Hepatocyte (in vitro differentiated cells): ENCODE data around the gene DYNC2LI1. TPM values are rescaled to one million over a fixed set of nuclear protein-coding genes. Genes with fewer than 3 reads are reported as not detected.

ENCODE experiments used
- DNase-seq: peaks from one replicate; pipeline ENCODE4 v3.0.0-alpha.2; 2016; ENCODE audit warnings: low spot score
- H2AFZ ChIP-seq: fragments of 200-600 bp; sonication (generic); 2 replicates; pipeline ENCODE4 v1.6.0; 2016; ENCODE audit warnings: antibody characterized with exemption, mild to moderate bottlenecking
- H3K27ac ChIP-seq: fragments of 200-600 bp; sonication (generic); 2 replicates; pipeline ENCODE4 v1.5.1; 2016; ENCODE audit warnings: mild to moderate bottlenecking
- H3K27me3 ChIP-seq: fragments of 200-600 bp; sonication (generic); 2 replicates; pipeline ENCODE4 v1.6.1; 2016
- H3K36me3 ChIP-seq: fragments of 200-600 bp; sonication (generic); replicated peaks from 2 replicates; pipeline ENCODE4 v1.5.1; 2016; ENCODE audit warnings: low read depth; ENCODE audit not compliant: insufficient read depth
- H3K4me1 ChIP-seq: fragments of 200-600 bp; sonication (generic); 2 replicates; pipeline ENCODE4 v1.5.1; 2016; ENCODE audit warnings: mild to moderate bottlenecking, moderate library complexity; ENCODE audit not compliant: insufficient read depth
- H3K4me2 ChIP-seq: fragments of 200-600 bp; sonication (generic); 2 replicates; pipeline ENCODE4 v1.6.0; 2016
- H3K4me3 ChIP-seq: fragments of 200-600 bp; sonication (generic); 2 replicates; pipeline ENCODE4 v1.5.1; 2016; ENCODE audit warnings: mild to moderate bottlenecking
- H3K79me2 ChIP-seq: fragments of 200-600 bp; sonication (generic); 2 replicates; pipeline ENCODE4 v1.6.0; 2017; ENCODE audit warnings: mild to moderate bottlenecking
- H3K9me2 ChIP-seq: fragments of 200-600 bp; sonication (generic); replicated peaks from 2 replicates; pipeline ENCODE4 v1.6.0; 2017; ENCODE audit warnings: mild to moderate bottlenecking; ENCODE audit not compliant: insufficient read depth
- H3K9me3 ChIP-seq: fragments of 200-600 bp; sonication (generic); 2 replicates; pipeline ENCODE4 v1.5.1; 2016; ENCODE audit warnings: low read depth, mild to moderate bottlenecking
- H4K20me1 ChIP-seq: fragments of 200-600 bp; sonication (generic); 2 replicates; pipeline ENCODE4 v1.6.0; 2016; ENCODE audit warnings: mild to moderate bottlenecking; ENCODE audit not compliant: insufficient read depth, poor library complexity, severe bottlenecking
- EZH2 ChIP-seq: fragments of 200-600 bp; sonication (generic); IDR thresholded peaks from 2 replicates; pipeline ENCODE4 v1.6.1; 2016; ENCODE audit warnings: antibody characterized with exemption, mild to moderate bottlenecking, borderline replicate concordance
- EZH2phosphoT487 ChIP-seq: fragments of 200-600 bp; sonication (generic); IDR thresholded peaks from one replicate; pipeline ENCODE4 v1.6.1; 2018; ENCODE audit warnings: antibody characterized with exemption, mild to moderate bottlenecking, low read depth, moderate library complexity; ENCODE audit not compliant: unreplicated experiment, severe bottlenecking
- WGBS: methylation state at CpG from one replicate; pipeline ENCODE4 v1.1.6; 2016; ENCODE audit warnings: low lambda C conversion rate; ENCODE audit errors: missing lambda C conversion rate; 5-methylcytosine and 5-hydroxymethylcytosine counted together
- polyA plus RNA-seq: library from polyadenylated mRNA; unstranded; fragments of >200 nt; fragmentation: Nextera tagmentation; extraction: Ambion mirVana; gene quantifications from 2 replicates; pipeline ENCODE4 v1.2.1, GENCODE V29; 2016
- total RNA-seq: library from RNA; depleted of rRNA; stranded (reverse); fragments of >200 nt; gene quantifications from 2 replicates; pipeline ENCODE4 v1.2.3, GENCODE V29; 2014
- TF ChIP-seq, protein P1 (sequence below): fragments of 200-600 bp; sonication (generic); IDR thresholded peaks from 2 replicates; pipeline ENCODE4 v1.5.1; 2016; ENCODE audit warnings: antibody characterized with exemption, mild to moderate bottlenecking; ENCODE audit not compliant: poor library complexity

Gene DYNC2LI1
- total and polyA plus RNA-seq, 2 experiments from 2014 or later = 22.7 to 40.4 TPM

DNA sequence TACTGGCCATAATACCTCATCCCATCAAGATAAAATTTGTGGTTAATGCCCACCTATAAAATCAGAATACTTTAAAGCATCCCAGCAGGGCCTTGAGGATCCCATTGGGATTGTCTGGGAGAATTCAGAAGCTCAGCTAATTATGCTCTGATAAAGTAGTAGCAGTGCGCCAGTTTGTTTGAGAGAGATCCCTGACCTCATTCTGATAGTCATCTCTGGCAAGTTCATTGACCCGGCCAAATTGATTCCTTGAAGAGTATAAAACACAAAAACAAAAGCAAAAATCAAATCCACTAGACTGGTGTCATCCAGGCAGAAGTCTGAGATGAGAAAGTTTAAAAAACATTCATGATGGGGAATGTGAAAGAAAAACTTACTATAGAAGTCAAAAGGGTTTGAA, 50.7 kb downstream of the DYNC2LI1 start:
- Histone ChIP-seq H3K4me2 (no peak overlapping the region), H3K4me3 (no peak overlapping the region), H3K9me3 (no peaks in the 10 kb centered on the region), H3K27ac (no peak overlapping the region), H3K79me2 (no peaks in the 10 kb centered on the region), H2AFZ (no peak overlapping the region), H3K27me3 (peaks cover under 1% of the 10 kb centered on the region), H4K20me1 (no peaks in the 10 kb centered on the region), H3K4me1 (no peaks in the 10 kb centered on the region), H3K9me2 (no peaks in the 10 kb centered on the region), H3K36me3 (no peaks in the 10 kb centered on the region)
- no peak for DNase-seq
- 85% methylated on average over 2 of the region's 2 CpGs for WGBS
- TF ChIP-seq EZH2phosphoT487 = no peak
- TF ChIP-seq EZH2 = no peak
- TF ChIP-seq, protein P1, sequence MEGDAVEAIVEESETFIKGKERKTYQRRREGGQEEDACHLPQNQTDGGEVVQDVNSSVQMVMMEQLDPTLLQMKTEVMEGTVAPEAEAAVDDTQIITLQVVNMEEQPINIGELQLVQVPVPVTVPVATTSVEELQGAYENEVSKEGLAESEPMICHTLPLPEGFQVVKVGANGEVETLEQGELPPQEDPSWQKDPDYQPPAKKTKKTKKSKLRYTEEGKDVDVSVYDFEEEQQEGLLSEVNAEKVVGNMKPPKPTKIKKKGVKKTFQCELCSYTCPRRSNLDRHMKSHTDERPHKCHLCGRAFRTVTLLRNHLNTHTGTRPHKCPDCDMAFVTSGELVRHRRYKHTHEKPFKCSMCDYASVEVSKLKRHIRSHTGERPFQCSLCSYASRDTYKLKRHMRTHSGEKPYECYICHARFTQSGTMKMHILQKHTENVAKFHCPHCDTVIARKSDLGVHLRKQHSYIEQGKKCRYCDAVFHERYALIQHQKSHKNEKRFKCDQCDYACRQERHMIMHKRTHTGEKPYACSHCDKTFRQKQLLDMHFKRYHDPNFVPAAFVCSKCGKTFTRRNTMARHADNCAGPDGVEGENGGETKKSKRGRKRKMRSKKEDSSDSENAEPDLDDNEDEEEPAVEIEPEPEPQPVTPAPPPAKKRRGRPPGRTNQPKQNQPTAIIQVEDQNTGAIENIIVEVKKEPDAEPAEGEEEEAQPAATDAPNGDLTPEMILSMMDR = no peak

DNA sequence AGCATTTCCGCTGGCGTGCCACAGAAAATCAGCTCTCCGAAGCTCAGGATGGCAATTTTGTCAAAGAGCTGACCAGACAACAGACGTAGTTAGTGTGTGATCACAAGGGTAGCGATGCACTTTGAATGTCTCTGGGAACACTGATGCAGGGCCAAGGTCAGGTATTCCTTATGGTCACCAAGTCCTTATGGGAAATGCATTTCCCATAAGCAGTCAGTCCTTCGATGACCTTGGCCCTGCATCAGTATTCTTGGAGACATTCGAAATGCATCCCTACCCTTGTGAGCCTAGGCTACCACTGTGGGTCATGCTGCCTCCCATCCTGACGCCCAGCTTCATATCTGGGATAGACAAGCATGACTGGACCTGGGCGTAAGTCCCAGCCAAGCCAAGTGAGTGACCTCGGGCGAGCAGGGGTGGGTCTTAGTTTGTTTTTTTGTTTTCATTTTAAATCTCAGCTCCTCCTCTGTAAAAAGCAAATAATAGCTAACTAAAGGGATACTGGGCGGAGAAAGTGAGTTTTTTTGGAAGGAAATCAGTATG, 51.2 kb downstream of the DYNC2LI1 start:
- WGBS = 91% methylated on average over 12 of the region's 12 CpGs
- H3K36me3 ChIP-seq = no peaks in the 10 kb centered on the region
- H3K4me3 ChIP-seq = no peak overlapping the region
- H4K20me1 ChIP-seq = no peaks in the 10 kb centered on the region
- H3K27me3 ChIP-seq = peaks cover 6% of the 10 kb centered on the region
- no peak overlapping the region for H3K27ac ChIP-seq
- TF ChIP-seq, protein P1 = no peak
- TF ChIP-seq EZH2 (no peak), EZH2phosphoT487 (no peak)
- H2AFZ ChIP-seq = no peak overlapping the region
- H3K4me1 ChIP-seq = no peaks in the 10 kb centered on the region
- DNase-seq = no peak
- H3K9me2 ChIP-seq = no peaks in the 10 kb centered on the region
- H3K79me2 ChIP-seq = no peaks in the 10 kb centered on the region
- no peaks in the 10 kb centered on the region for H3K9me3 ChIP-seq
- H3K4me2 ChIP-seq = no peak overlapping the region

DNA sequence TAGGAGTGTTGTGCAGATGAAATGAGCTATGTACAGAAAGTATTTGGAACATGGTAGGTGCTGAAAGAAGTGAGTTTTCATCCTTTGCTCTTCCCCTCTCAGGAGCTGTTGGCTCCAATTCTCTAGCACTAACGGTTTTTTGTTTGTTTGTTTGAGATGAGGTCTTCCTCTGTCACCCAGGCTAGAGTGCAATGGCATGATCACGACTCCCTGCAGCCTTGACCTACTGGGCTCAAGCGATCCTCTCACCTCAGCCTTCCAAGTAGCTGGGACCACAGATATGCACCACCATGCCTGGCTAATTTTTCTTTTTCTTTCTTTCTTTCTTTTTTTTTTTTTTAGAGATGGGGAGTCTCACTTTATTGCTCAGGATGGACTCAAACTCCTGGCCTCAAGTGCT, 52.0 kb downstream of the DYNC2LI1 start:
- Histone ChIP-seq H3K9me2 (no peaks in the 10 kb centered on the region), H3K4me1 (no peaks in the 10 kb centered on the region), H3K79me2 (no peaks in the 10 kb centered on the region), H3K36me3 (no peaks in the 10 kb centered on the region), H3K4me2 (no peak overlapping the region), H3K27me3 (peaks cover 14% of the 10 kb centered on the region), H3K27ac (no peak overlapping the region), H3K4me3 (no peak overlapping the region), H2AFZ (no peak overlapping the region), H4K20me1 (no peaks in the 10 kb centered on the region), H3K9me3 (no peaks in the 10 kb centered on the region)
- no peak for DNase-seq
- WGBS = 75% methylated on average over 3 of the region's 3 CpGs
- TF ChIP-seq, protein P1 = no peak
- TF ChIP-seq EZH2phosphoT487 = no peak
